WTC11 (cell line): ENCODE measurements around the gene NHERF1.

Experiments used
- AR ChIP-seq: fragments of 250-450 bp; sonication (Bioruptor Pico); IDR thresholded peaks from 2 replicates; pipeline ENCODE4 v1.9.0; 2021; ENCODE audit warnings: mild to moderate bottlenecking
- CREB1 ChIP-seq: sonication (generic); formaldehyde crosslinking; IDR thresholded peaks from 2 replicates; pipeline ENCODE4 v1.8.0; 2023; ENCODE audit warnings: mild to moderate bottlenecking, missing genetic modification reagents
- CREM ChIP-seq: sonication (generic); formaldehyde crosslinking; IDR thresholded peaks from 2 replicates; pipeline ENCODE4 v1.8.1; 2022; ENCODE audit warnings: mild to moderate bottlenecking, missing genetic modification reagents, moderate library complexity
- CTCF ChIP-seq: fragments of 200-600 bp; IDR thresholded peaks from 2 replicates; pipeline ENCODE4 v1.8.0; 2022; ENCODE audit warnings: antibody characterized with exemption
- EMX1 ChIP-seq: fragments of 250-450 bp; sonication (Bioruptor Pico); IDR thresholded peaks from 2 replicates; pipeline ENCODE4 v1.8.0; 2021; ENCODE audit warnings: mild to moderate bottlenecking
- FOXP1 ChIP-seq: sonication (generic); formaldehyde crosslinking; IDR thresholded peaks from 2 replicates; pipeline ENCODE4 v1.8.0; 2022; ENCODE audit warnings: missing genetic modification reagents, mild to moderate bottlenecking, moderate library complexity, borderline replicate concordance
- HMGXB4 ChIP-seq: sonication (generic); formaldehyde crosslinking; IDR thresholded peaks from 2 replicates; pipeline ENCODE4 v1.8.1; 2023; ENCODE audit warnings: mild to moderate bottlenecking, moderate library complexity, missing genetic modification reagents
- MYBL2 ChIP-seq: sonication (generic); formaldehyde crosslinking; IDR thresholded peaks from 2 replicates; pipeline ENCODE4 v1.8.1; 2023; ENCODE audit warnings: mild to moderate bottlenecking, moderate library complexity, missing genetic modification reagents
- SP1 ChIP-seq: sonication (generic); formaldehyde crosslinking; conservative IDR thresholded peaks from 2 replicates; pipeline ENCODE4 v1.8.1; 2022; ENCODE audit warnings: missing genetic modification reagents
- TCF7 ChIP-seq: sonication (generic); formaldehyde crosslinking; IDR thresholded peaks from 2 replicates; pipeline ENCODE4 v1.8.0; 2022; ENCODE audit warnings: mild to moderate bottlenecking, low read depth, missing genetic modification reagents, moderate library complexity
- USF2 ChIP-seq: sonication (generic); formaldehyde crosslinking; IDR thresholded peaks from 2 replicates; pipeline ENCODE4 v1.8.1; 2023; ENCODE audit warnings: mild to moderate bottlenecking, missing genetic modification reagents, moderate library complexity
- ZNF121 ChIP-seq: sonication (generic); formaldehyde crosslinking; IDR thresholded peaks from 2 replicates; pipeline ENCODE4 v1.8.0; 2023; ENCODE audit warnings: missing genetic modification reagents
- ZNF423 ChIP-seq: fragments of 250-450 bp; sonication (Bioruptor Pico); IDR thresholded peaks from 2 replicates; pipeline ENCODE4 v2.1.2; 2022; ENCODE audit warnings: mild to moderate bottlenecking, moderate library complexity
- ZNF532 ChIP-seq: fragments of 250-450 bp; sonication (Bioruptor Pico); IDR thresholded peaks from 2 replicates; pipeline ENCODE4 v1.9.0; 2021; ENCODE audit warnings: mild to moderate bottlenecking, borderline replicate concordance

- TF ChIP-seq CTCF (no peak), CREB1 (CRISPR knock-in tag) (no peak), ZNF121 (no peak), TCF7 (no peak), CREM (no peak), MYBL2 (CRISPR knock-in tag) (no peak), USF2 (CRISPR knock-in tag) (no peak), HMGXB4 (no peak), AR (no peak), SP1 (CRISPR knock-in tag) (no peak), EMX1 (CRISPR knock-in tag) (no peak), FOXP1 (CRISPR knock-in tag) (no peak), ZNF423 (CRISPR knock-in tag) (no peak), ZNF532 (CRISPR knock-in tag) (no peak)
These were observed 29.6 kb downstream of the NHERF1 start for GRCh38 chr17:74777901-74778515.
